ENCODE results near the gene ARRB1.

- TF ChIP-seq GATA3 (IDR thresholded peaks at IDR 0.05; ENCODE audit: low read depth, low read length) (no peak), GATA2 (IDR thresholded peaks at IDR 0.05; ENCODE audit: low read depth, low read length) (no peak)
Observed at GRCh38 chr11:75298976-75299260, 52.5 kb downstream of the ARRB1 start.

All from SH-SY5Y (cell line).